Lower leg skin (tissue), 4 donors: Measurements from ENCODE around the gene ANO2. TPM values are rescaled to one million over a fixed set of nuclear protein-coding genes. Genes with fewer than 3 reads are reported as not detected.

ENCODE experiments used
- DNase-seq, 2 donors: peaks; one replicate each; pipeline ENCODE4 v3.0.0-alpha.2; 2019; ENCODE audit warnings: low spot score in 2 of 2
- H3K4me3 ChIP-seq: fragments of 200-600 bp; sonication (generic); 2 replicates; pipeline ENCODE4 v1.5.1; 2017; ENCODE audit warnings: mild to moderate bottlenecking, low read depth; ENCODE audit not compliant: poor library complexity, severe bottlenecking
- CTCF ChIP-seq, 3 donors: fragments of 450-650 bp; IDR thresholded peaks; one replicate each; pipeline ENCODE4 v1.5.1; 2016; ENCODE audit warnings: antibody characterized with exemption in 3 of 3, mild to moderate bottlenecking in 3 of 3, moderate library complexity in 2 of 3
- POLR2A ChIP-seq, 2 donors: fragments of 450-650 bp; IDR thresholded peaks; one replicate each; pipeline ENCODE4 v1.6.1; 2016 to 2017; ENCODE audit warnings: antibody characterized with exemption in 2 of 2, mild to moderate bottlenecking in 1 of 2, moderate library complexity in 1 of 2
- WGBS, 2 donors: methylation state at CpG; one replicate each; pipeline ENCODE4 v1.1.5; 2018; 5-methylcytosine and 5-hydroxymethylcytosine counted together
- intact Hi-C: fragments of 100-400 bp; cut with DNase I; formaldehyde crosslinking; loops from one replicate; pipeline ENCODE4 v1.15.0; 2023; ENCODE audit warnings: low total_unique reads
- total RNA-seq, 4 donors: library from RNA; depleted of rRNA; stranded (reverse); fragments of >200 nt; gene quantifications; one replicate each; pipeline ENCODE4 v1.1.0, GENCODE V29; 2016

Gene ANO2
- total RNA-seq, 4 donors from 2014 or later: 0.76 to 2.6 (median 1.8) TPM

- no peak for DNase-seq
- TF ChIP-seq CTCF (IDR thresholded peaks at IDR 0.05): no peak
- TF ChIP-seq POLR2A (IDR thresholded peaks at IDR 0.05): no peak
- WGBS, 2 donors: 69 to 70% methylated on average over 12 of the region's 12 CpGs
- intact Hi-C loops: no loop called here
- H3K4me3 ChIP-seq: no peak overlapping the region
These were observed 197.0 kb downstream of the ANO2 start for GRCh38 chr12:5748027-5748426.

- H3K4me3 ChIP-seq: no peak overlapping the region
- TF ChIP-seq CTCF (IDR thresholded peaks at IDR 0.05) (no peak), POLR2A (IDR thresholded peaks at IDR 0.05) (no peak)
- 83 to 88% methylated on average over 6 of the region's 6 CpGs for WGBS, 2 donors
- DNase-seq: no peak
- intact Hi-C loops: no loop called here
These were observed 198.1 kb downstream of the ANO2 start for GRCh38 chr12:5746917-5747316.

GRCh38 chr12:5746036-5746908, 198.8 kb downstream of the ANO2 start:
- 81 to 84% methylated on average over 6 of the region's 6 CpGs for WGBS, 2 donors
- H3K4me3 ChIP-seq: no peak overlapping the region
- no peak for DNase-seq
- intact Hi-C loops: no loop called here
- no peak for TF ChIP-seq POLR2A (IDR thresholded peaks at IDR 0.05)

- intact Hi-C loops: no loop called here
- TF ChIP-seq CTCF (IDR thresholded peaks at IDR 0.05) (no peak), POLR2A (IDR thresholded peaks at IDR 0.05) (no peak)
- no peak overlapping the region for H3K4me3 ChIP-seq
These were observed 199.7 kb downstream of the ANO2 start for GRCh38 chr12:5745251-5745888.

GRCh38 chr12:5742258-5742657, 202.8 kb downstream of the ANO2 start:
- 74 to 79% methylated on average over 2 of the region's 2 CpGs for WGBS, 2 donors
- no peak for TF ChIP-seq CTCF (IDR thresholded peaks at IDR 0.05)
- TF ChIP-seq POLR2A (IDR thresholded peaks at IDR 0.05): no peak
- no peak overlapping the region for H3K4me3 ChIP-seq
- peak in 1 of 2 donors; percentile 3 for DNase-seq
- intact Hi-C loops: no loop called here

More at GRCh38 chr12:5745251-5745888, 199.7 kb downstream of the ANO2 start:
- 16 to 20% methylated on average over 6 of the region's 6 CpGs for WGBS, 2 donors
- DNase-seq: peak in 1 of 2 donors; percentile 76

GRCh38 chr12:5739917-5740316, 205.1 kb downstream of the ANO2 start:
- intact Hi-C loops: no loop called here
- 75 to 78% methylated on average over 5 of the region's 5 CpGs for WGBS, 2 donors
- TF ChIP-seq CTCF (IDR thresholded peaks at IDR 0.05): no peak
- TF ChIP-seq POLR2A (IDR thresholded peaks at IDR 0.05): no peak
- no peak overlapping the region for H3K4me3 ChIP-seq
- DNase-seq: peak in 1 of 2 donors; percentile 4
